ENCODE measurements around the gene GKAP1.

GKAP1 gene

DNA sequence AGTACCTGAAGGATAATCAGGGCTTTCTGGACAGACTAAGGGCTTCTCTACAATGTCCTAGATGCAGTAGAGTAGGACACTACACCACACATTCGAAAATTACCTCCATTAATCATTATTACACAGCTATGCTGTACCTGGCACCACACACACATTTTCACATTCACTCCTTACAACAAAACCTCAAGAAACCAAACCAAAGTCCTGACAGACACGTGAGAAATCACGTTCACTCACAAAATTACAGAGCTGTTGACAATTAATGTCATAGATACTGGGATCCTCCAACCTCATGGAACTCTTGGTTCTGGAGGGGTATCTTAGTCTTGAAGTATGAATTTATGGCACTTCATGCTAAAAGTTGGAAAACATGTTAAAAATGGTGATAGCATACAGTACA, 126.1 kb downstream of the GKAP1 start:
- no peak for TF ChIP-seq RARB (CRISPR knock-in tag; IDR thresholded peaks at IDR 0.05)
- TF ChIP-seq ARNTL (CRISPR knock-in tag; IDR thresholded peaks at IDR 0.05; ENCODE audit: borderline replicate concordance, low read depth) = no peak
- no peak for TF ChIP-seq ZNF8 (CRISPR knock-in tag; IDR thresholded peaks at IDR 0.05)
- no peak for TF ChIP-seq ZFP3 (CRISPR knock-in tag; IDR thresholded peaks at IDR 0.05)
- no peak for TF ChIP-seq PPARA (CRISPR knock-in tag; IDR thresholded peaks at IDR 0.05; ENCODE audit: borderline replicate concordance)
- no peak for TF ChIP-seq TOX (CRISPR knock-in tag; IDR thresholded peaks at IDR 0.05; ENCODE audit: borderline replicate concordance)
- no peak for TF ChIP-seq ZFP30 (CRISPR knock-in tag; IDR thresholded peaks at IDR 0.05)
- TF ChIP-seq TSHZ2 (CRISPR knock-in tag; IDR thresholded peaks at IDR 0.05) = no peak
- no peak for TF ChIP-seq ZNF70 (CRISPR knock-in tag; IDR thresholded peaks at IDR 0.05)
- TF ChIP-seq, protein P1, sequence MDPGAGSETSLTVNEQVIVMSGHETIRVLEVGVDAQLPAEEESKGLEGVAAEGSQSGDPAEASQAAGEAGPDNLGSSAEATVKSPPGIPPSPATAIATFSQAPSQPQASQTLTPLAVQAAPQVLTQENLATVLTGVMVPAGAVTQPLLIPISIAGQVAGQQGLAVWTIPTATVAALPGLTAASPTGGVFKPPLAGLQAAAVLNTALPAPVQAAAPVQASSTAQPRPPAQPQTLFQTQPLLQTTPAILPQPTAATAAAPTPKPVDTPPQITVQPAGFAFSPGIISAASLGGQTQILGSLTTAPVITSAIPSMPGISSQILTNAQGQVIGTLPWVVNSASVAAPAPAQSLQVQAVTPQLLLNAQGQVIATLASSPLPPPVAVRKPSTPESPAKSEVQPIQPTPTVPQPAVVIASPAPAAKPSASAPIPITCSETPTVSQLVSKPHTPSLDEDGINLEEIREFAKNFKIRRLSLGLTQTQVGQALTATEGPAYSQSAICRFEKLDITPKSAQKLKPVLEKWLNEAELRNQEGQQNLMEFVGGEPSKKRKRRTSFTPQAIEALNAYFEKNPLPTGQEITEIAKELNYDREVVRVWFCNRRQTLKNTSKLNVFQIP (CRISPR knock-in tag; IDR thresholded peaks at IDR 0.05; ENCODE audit: borderline replicate concordance, low read depth) = no peak
- TF ChIP-seq, protein P2, sequence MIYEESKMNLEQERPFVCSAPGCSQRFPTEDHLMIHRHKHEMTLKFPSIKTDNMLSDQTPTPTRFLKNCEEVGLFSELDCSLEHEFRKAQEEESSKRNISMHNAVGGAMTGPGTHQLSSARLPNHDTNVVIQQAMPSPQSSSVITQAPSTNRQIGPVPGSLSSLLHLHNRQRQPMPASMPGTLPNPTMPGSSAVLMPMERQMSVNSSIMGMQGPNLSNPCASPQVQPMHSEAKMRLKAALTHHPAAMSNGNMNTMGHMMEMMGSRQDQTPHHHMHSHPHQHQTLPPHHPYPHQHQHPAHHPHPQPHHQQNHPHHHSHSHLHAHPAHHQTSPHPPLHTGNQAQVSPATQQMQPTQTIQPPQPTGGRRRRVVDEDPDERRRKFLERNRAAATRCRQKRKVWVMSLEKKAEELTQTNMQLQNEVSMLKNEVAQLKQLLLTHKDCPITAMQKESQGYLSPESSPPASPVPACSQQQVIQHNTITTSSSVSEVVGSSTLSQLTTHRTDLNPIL (CRISPR knock-in tag; IDR thresholded peaks at IDR 0.05; ENCODE audit: low read depth) = no peak
- no peak for TF ChIP-seq CSDC2 (CRISPR knock-in tag; IDR thresholded peaks at IDR 0.05)
- ATAC-seq = no peak

Data from SK-N-SH treated with all-trans-retinoic acid at 6 μM for 48 hours (cell line).